GM21423 (cell line): ENCODE measurements around the gene CAPN15.

Source experiments
- ATAC-seq: cut with Tn5 transposase; IDR thresholded peaks from one replicate; pipeline ENCODE4 v1.9.1; 2021; ENCODE audit warnings: mild to moderate bottlenecking, moderate library complexity; ENCODE audit not compliant: unreplicated experiment

CAPN15 gene

DNA sequence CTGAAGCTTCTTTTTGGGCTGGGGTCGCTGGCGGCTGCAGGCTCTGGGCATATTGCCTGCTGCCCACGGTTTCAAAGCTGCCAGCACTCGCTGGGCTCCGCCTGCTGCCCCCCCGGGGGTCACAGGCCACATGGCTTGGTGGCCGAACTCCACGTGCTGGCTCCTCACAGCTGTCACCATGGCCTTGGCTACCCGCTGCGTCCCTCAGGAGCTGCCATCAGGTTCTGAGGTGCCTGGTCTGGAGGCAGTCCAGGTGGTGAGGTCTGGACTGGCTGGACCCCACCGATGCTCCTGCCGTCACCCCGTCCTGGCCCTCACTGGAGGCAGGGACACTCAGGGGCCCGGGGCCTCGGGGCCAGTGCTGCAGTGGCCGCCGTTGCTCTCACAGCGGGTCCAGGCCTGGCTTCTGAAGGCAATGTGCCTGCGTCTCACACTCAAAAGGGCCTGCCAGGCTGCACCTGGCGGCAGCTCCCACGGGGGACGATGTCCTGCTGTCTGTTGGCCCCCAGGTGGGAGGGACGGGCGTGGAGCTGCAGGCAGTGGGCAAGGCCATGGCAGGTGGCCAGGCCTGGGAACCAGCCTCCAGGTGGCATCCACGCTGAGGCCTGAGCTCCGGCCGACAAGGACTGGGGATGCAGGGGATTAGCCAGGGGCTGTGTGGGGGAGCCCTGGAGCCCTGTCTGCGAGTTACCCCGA is 13.3 kb downstream of the CAPN15 start:
- ATAC-seq = no peak

DNA sequence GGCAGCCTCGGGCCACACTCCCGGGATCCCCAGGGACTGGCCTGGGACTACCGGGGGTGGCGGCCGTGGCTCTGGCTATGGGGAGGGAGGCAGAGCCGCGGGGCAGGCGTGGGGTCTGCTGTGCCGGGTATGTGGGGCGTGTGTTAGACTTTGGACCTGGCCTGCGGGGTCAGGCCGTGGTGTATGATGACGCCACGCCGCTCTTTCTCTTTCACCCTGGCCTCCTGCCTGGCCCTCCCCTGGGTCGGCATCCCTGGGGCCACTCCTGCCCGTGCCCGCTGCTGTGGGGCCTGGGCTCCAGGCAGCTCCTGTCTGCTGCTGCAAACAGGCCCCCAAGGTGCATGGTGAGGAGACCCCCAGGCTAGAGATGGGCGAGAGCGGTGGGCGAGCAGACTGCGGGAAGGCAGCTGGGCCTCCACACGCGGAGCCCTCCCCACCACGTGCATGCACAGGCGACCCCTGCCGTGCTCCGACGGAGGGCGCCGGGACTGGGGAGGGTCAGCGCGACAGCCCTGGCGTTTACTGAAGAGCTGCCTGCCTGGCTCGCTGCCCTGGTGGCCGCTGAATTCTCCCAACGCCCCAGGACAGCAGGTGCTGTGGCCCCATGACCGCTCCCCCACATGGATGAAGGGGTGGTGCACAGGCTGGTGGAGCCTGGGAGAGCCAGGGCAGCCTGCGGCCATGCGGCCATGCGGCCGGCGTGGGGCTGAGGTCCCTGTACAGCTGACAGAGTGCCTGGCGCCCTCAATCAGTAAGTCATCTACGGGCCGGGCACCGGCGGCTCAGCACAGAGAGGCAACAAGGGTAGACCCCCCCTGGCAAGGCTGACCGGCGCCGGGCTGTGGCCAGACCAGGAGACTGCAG is 16.0 kb downstream of the CAPN15 start:
- ATAC-seq = no peak

DNA sequence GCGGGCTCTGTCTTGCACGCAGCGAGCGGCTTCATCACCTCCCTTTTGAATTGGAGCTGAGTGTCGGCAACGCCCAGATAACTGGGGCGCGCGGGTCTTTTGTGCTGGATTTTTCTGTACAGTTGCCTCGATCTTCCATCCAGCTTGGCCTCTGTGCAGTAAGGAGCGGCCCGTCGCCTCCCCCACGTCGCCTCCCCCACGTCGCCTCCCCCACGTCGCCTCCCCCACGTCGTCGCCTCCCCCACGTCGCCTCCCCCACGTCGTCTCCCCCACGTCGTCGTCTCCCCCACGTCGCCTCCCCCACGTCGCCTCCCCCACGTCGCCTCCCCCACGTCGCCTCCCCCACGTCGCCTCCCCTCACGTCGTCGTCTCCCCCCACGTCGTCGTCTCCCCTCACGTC is 17.0 kb downstream of the CAPN15 start:
- no peak for ATAC-seq

DNA sequence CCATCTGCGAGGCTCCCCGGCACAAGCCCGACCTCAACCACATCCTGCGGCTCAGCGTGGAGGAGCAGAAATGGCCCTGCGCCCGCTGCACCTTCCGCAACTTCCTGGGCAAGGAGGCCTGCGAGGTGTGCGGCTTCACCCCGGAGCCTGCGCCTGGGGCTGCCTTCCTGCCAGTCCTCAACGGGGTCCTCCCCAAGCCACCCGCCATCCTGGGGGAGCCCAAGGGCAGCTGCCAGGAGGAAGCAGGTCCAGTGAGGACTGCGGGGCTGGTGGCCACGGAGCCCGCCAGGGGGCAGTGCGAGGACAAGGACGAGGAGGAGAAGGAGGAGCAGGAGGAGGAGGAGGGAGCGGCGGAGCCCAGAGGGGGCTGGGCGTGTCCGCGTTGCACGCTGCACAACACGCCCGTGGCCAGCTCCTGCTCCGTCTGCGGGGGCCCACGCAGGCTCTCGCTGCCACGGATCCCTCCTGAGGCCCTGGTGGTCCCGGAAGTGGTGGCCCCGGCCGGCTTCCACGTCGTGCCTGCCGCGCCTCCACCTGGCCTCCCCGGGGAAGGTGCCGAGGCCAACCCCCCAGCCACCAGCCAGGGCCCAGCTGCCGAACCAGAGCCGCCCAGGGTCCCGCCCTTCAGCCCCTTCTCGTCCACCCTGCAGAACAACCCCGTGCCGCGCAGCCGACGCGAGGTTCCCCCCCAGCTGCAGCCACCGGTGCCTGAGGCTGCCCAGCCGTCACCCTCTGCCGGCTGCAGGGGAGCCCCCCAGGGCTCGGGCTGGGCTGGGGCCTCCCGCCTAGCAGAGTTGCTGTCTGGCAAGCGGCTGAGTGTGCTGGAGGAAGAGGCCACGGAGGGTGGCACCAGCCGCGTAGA is 19.6 kb downstream of the CAPN15 start:
- no peak for ATAC-seq

DNA sequence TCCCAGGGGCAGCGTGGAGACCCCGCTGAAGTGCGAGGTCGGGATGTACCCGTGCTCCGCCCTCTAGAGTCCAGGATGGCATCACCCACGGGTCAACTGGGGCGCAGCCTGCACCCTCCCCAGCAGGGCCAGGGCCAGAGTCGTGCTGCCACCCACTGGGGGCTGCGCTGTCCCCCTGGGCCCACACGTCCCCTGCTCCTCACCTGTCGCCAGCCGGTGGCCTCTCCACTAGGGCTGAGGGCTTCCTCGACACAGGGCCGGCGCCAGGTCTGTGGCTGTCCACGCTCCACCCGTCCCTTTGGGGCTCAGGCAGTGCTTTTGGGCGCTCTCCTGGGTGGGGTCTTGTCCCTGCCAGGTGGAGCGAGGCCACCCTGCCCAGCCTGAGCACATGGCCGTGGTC is 21.1 kb downstream of the CAPN15 start:
- no peak for ATAC-seq

DNA sequence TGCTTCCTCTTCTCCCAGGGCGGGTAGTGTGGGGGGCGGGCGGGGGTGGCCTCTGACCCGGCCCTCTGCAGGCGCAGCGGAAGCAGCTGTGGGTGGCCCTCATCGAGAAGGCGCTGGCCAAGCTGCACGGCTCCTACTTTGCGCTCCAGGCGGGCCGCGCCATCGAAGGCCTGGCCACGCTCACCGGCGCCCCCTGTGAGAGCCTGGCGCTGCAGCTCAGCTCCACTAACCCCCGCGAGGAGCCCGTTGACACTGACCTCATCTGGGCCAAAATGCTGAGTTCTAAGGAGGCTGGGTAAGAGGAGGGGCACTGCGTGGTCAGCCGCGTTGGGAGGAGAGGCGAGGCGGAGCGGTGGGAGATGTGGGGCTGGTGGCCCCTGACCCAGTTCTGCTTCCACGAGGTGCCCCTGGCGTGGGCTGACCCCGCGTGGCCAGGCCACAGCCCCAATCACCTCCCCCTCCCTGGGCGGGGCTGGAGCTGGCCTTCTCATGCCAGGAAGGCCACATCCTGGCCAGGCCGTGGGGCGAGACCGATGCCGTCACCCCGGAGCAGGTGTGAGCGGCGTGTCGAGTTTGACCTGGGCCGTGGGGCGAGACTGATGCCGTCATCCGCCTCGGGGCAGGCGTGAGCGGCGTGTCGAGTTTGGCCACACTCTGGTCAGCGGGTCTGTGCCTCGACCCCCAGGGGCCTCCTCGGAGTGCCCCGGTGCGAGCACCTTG is 22.2 kb downstream of the CAPN15 start:
- ATAC-seq = no peak

DNA sequence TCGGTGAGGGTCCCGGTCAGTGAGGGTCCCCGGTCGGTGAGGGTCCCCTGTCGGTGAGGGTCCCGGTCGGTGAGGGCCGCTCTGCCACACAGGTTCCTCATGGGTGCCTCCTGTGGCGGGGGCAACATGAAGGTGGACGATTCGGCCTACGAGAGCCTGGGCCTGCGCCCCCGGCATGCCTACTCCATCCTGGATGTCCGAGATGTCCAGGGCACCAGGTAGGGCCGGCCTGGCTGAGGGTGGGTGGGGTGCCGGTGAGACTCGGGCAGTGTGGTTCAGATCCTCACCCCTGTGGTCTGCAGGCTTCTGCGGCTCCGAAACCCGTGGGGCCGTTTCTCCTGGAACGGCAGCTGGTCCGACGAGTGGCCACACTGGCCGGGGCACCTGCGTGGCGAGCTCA is 23.7 kb downstream of the CAPN15 start:
- no peak for ATAC-seq

DNA sequence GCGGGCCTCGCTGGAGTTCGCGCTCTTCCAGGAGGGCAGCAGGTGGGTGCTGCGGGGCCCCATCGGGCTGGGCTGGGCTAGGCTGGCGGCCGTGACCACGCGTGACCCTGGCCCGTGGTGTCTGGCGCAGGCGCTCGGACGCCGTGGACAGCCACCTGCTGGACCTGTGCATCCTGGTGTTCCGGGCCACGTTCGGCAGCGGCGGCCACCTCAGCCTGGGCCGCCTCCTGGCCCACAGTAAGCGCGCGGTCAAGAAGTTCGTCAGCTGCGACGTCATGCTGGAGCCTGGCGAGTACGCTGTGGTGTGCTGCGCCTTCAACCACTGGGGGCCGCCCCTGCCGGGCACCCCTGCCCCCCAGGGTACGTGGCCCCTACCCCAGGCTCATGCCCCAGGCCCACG is 24.7 kb downstream of the CAPN15 start:
- no peak for ATAC-seq

DNA sequence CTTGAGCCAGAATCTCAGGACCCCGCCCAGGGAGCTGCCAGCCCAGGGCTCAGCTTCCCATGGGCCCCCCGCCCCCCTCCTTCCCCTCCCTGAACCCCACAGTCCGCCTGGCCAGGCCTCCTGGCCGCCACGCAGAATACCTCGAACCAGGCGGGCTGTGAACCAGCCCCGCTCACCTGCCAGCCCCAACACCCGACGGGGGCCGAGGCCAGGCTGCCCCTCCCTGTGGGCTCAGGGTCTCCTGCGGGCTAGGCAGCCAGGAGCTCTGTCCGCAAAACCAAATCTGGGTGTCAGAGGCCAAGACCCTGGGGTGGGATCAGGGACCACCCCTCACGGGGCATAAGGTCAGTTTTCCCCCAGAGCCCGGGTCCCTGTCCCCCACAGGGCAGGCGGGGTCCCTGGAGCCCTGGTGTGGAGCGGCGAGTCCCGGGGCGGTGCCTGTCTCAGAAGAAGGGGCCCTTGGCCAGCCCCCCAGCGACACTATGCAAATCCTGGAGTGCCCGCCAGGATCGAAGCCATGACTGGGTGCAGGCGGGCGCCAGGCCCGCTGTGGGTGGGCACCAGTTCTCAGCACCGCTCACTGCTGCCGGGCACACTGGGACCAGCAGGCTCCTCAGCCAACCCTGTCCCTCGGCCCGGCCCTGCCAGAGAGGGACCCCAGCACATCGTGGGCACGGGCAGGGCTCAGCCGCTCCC is 26.2 kb downstream of the CAPN15 start:
- ATAC-seq = no peak

DNA sequence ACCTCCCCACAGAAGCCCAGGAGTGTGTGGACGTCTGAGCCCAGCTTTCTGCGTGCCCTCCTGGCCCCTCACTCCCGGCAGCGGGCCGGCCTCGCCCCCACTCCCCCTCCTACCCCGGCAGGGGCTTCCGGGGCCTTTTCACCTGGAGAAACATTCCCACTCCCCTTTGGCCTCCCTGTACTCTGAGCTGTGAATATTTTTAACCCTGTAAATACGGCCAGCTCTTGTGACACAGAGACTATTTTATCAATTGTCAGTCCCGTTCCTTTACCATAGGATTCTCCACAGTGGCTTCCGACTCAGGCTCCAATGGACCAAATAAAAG is 26.7 kb downstream of the CAPN15 start:
- no peak for ATAC-seq

DNA sequence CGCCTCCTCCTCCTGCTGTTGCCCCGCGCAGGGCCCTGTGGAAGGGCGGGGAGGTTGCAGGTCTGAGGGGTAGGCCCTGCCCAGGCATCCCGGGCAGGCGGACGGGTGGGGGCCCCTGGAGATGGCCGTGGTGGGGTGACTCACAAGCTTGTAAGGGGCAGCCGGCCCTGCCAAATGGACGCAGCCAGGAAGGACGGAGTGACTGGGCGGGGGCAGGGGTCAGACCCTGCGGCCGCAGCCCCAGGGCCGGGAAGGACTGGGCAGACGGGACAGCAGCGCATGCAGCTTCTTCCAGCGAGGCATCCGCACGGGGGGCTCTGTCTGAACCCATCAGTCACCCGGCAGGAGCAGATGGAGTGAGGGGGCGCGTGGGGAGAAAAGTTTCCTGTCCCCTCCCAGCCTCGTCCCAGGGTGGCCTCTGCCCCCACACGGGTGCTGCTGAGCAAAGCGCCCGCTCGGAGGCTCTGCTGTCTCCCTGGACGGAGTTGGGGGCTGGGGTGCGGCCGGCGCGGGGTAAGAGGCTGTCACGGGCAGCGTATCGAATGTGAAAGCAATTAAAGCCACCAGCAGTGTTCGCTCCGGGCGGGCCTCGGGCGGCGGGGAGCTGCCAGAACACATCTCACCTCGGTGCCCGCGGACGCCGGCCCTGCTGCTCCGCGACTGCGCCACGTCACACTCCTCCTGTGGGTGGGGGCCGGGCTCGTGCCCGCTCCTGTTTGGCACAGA is 27.3 kb downstream of the CAPN15 start:
- ATAC-seq = no peak

DNA sequence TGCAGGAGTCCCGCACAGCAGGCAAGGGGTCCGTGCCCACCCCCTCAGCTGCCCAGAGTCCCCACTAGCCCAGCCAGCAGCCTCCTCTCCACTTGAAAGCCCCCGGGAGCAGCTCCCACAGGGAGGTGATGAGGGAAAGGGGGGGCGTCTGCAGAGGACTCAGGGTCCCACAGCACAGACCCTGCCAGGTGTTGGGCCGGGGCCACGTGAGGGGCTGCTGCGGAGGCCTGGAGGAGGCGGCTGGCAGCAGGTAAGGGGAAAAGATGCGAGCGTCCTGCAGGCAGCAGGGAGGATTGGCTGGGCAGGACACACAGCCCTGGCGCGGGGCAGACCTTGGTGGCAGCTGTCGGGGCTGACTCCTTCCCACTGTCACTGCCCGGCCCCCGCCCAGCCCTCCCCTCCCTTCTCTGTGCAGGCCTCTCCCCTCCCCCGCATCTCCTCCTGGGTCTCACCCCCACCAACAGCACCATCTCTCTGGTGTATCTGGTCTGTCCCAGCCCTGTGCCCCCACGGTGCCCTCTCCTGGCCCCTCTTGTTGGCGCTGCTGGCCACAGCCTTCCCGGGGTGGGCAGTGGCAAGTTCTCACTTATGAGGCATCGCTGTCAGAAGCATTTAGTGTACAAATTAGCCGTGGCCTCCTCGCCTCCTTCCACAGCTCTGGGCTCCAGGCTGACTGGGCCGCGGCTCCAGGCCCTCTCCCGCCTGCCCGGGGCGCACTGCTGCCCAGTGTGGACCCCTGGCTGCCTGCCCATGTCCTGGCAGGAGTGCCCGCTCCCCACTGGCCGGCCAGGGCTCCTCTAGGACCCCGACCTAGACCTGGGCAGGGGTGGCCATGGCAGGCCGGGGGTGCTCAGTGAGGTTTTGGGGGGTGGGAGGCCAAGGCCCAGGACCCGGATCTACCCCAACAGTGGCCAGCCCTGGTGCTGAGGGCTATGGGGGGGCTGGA is 28.3 kb downstream of the CAPN15 start:
- no peak for ATAC-seq

DNA sequence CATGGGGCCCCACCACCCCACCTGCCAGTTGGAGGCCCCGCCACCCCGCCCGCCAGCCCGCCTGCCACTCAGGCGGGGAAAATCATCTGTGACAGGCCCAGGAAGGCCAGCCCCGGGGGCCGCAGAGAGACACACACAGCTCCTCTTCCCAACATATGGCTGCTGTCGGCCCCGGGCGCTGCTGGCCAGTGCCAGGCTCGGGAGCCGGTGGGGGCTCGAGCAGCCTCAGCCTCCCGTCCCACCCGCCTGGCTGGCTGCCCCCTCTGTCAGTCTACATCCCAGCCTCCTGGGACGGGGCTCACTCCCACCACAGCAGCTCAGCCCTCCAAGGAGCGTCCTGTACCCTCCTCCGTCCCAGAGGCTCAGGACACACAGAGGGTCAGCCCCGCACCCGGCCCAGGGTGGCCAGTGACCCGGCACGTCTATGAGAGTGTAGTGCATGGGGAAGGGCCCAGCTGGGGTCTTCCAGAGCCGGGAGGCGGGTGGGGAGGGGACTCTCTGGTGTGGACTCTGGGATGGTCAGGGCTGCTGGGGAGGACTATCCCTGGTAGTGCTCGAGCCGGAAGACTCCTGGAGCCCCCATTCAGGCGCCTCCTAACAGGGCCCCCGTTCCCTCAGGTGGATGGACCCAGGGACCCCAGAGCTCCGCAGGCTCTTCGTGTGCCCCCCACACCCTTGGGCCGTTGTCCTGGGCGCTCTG is 29.1 kb downstream of the CAPN15 start:
- ATAC-seq = no peak

DNA sequence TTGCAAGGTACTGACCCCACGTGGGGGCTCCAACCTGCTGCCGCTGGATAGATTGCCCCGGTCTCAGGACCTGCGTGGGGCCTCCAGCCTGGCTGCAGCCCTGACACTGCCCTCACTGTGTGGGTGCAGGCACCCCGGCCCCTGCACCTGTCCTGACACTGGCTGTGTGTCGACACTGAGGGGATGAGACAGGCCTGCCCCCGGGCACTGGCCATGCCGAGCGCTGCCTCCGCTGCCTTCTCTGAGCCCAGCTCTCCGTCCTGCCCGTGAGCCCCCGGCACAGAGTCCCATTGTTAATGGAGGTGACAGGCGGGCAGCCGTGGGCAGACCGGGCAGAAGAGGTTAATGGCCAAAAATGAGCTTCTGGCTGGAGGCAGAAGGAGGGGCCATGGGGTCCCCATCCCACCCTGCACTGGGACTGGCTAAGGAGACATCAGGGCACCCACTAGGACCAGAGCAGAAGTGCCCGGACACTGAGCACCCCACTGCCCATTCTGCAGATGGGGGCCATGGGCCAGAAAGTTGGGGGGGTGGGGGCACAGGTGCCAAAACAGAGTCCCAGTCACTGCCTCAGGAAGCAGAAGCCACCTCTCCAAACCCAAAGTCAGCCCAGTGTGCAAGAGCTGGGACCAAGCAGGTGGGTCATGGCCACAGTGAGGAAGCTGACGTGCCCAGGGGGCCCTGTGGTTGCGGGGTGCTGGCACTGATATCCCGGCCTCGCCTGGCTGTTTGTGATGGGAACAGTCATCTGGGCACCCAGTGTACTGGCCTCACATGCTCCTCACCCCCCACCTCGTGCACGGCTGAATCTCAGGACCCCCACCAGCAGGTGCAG is 30.2 kb downstream of the CAPN15 start:
- ATAC-seq = no peak

DNA sequence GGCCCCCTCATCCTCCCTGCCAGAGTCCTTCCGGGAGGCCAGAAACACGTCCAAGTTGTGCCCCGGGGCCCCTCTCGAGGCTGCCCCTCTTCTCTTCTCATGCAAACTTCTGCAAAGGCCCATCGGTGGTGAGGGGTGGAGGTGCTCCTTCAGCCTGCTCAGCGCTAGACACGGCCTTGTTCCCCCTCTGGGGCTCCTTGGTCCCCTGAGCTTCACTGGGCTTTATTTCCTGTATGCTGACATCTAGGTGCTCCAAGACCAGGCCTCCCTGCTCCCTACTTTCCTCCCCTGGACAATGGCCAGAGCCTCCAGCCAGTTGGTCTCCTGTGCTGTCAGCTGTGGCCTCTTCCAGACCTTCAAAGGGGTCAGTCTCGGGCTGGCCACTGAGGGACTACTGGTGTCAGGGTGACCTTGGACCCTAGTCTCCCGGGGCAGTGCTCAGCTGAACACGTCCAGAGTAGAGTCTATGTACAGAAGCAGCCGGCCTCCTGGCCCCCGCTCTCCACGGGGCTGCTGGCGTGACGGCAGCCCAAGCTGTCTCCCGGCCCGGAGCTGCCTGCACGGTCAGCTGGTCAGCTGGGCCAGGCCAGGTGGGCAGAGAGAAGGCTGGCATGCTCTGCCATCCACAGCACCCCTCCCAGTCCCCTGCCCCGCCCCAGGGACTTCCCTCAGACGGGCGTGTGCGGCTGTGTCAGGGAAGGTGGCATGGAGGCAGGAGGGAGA is 30.9 kb downstream of the CAPN15 start:
- no peak for ATAC-seq

DNA sequence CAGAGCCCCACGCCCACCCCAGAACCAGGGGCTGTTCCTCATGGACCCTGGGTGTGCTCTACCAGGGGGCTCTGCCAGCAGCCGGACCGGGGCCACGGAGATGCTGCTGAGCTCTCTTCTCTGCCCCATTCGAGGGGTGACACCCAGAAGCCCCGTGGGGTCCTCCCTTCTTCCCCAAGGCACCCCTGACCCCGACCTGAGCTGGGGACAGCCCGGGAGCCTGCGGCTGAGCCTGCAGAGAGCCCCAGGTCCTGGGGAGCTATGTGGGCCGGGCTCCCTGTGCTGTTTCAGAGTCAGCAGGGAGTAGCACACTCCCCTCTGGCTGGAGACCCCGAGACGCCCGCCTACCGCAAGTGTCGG is 31.5 kb downstream of the CAPN15 start:
- ATAC-seq = no peak
